Suprapubic skin (tissue), 4 donors: ENCODE data around the gene CCL24. TPM values are rescaled to one million over a fixed set of nuclear protein-coding genes. Genes with fewer than 3 reads are reported as not detected.
"Not testable (repeated sequence)": the region's sequence is repeated elsewhere in the genome, so short reads cannot be mapped to it uniquely, and the experiment has no call there.

Experiments
- DNase-seq, 2 donors: peaks; one replicate each; pipeline ENCODE4 v3.0.0-alpha.2; 2019; ENCODE audit warnings: low spot score in 2 of 2
- H3K27ac ChIP-seq: fragments of 200-600 bp; sonication (generic); one replicate; pipeline ENCODE4 v1.5.1; 2019
- H3K27me3 ChIP-seq: fragments of 200-600 bp; sonication (generic); one replicate; pipeline ENCODE4 v1.5.1; 2019
- H3K36me3 ChIP-seq: fragments of 200-600 bp; sonication (generic); one replicate; pipeline ENCODE4 v1.5.1; 2019
- H3K4me1 ChIP-seq: fragments of 200-600 bp; sonication (generic); one replicate; pipeline ENCODE4 v1.5.1; 2019
- H3K4me3 ChIP-seq: fragments of 200-600 bp; sonication (generic); one replicate; pipeline ENCODE4 v1.5.1; 2019; ENCODE audit warnings: mild to moderate bottlenecking
- H3K9me3 ChIP-seq: fragments of 200-600 bp; sonication (generic); one replicate; pipeline ENCODE4 v1.5.1; 2019
- CTCF ChIP-seq, 2 donors: fragments of 200-600 bp in 1 of 2; fragments of 450-650 bp in 1 of 2; sonication (generic) in 1 of 2; IDR thresholded peaks; one replicate each; pipeline ENCODE4 v1.5.1; 2016 to 2019; ENCODE audit warnings: antibody characterized with exemption in 2 of 2, mild to moderate bottlenecking in 1 of 2, moderate library complexity in 1 of 2
- EP300 ChIP-seq: sonication (generic); formaldehyde crosslinking; IDR thresholded peaks from one replicate; pipeline ENCODE4 v1.6.1; 2017; ENCODE audit warnings: antibody characterized with exemption
- POLR2A ChIP-seq, 2 donors: fragments of 450-650 bp; IDR thresholded peaks; one replicate each; pipeline ENCODE4 v1.6.1; 2017; ENCODE audit warnings: antibody characterized with exemption in 2 of 2, mild to moderate bottlenecking in 2 of 2, moderate library complexity in 2 of 2
- POLR2AphosphoS5 ChIP-seq, 3 donors: sonication (generic); formaldehyde crosslinking; IDR thresholded peaks; one replicate each; pipeline ENCODE4 v1.6.1; 2017; ENCODE audit warnings: antibody characterized with exemption in 3 of 3
- WGBS: methylation state at CpG from one replicate; pipeline ENCODE4 v1.1.5; 2018; 5-methylcytosine and 5-hydroxymethylcytosine counted together
- total RNA-seq, 4 donors: library from RNA; depleted of rRNA; stranded (reverse); fragments of >200 nt; gene quantifications; one replicate each; pipeline ENCODE4 v1.1.0, GENCODE V29; 2016

Gene CCL24
- total RNA-seq, 4 donors from 2014 or later = 2.6 to 2.7 TPM; not detected in 2

- no peaks in the 10 kb centered on the region for H3K9me3 ChIP-seq
- no peak overlapping the region for H3K4me3 ChIP-seq
- 77% methylated on average over 3 of the region's 3 CpGs for WGBS
- TF ChIP-seq CTCF (IDR thresholded peaks at IDR 0.05) = no peak
- no peak for TF ChIP-seq EP300
- no peak for TF ChIP-seq POLR2AphosphoS5 (IDR thresholded peaks at IDR 0.05)
- H3K27me3 ChIP-seq = no peaks in the 10 kb centered on the region
- DNase-seq = no peak
- no peaks in the 10 kb centered on the region for H3K36me3 ChIP-seq
- peaks cover 12% of the 10 kb centered on the region for H3K4me1 ChIP-seq
- H3K27ac ChIP-seq = no peak overlapping the region
Measured at GRCh38 chr7:75789361-75789924, 24.2 kb downstream of the CCL24 start.

- peaks cover 12% of the 10 kb centered on the region for H3K4me1 ChIP-seq
- H3K4me3 ChIP-seq, H3K27ac ChIP-seq, DNase-seq, H3K36me3 ChIP-seq, H3K27me3 ChIP-seq, H3K9me3 ChIP-seq: not testable (repeated sequence)
- 70% methylated on average over 14 of the region's 14 CpGs for WGBS
Measured at GRCh38 chr7:75788154-75788847, 25.3 kb downstream of the CCL24 start.

- not testable (repeated sequence) for H3K36me3 ChIP-seq, H3K4me1 ChIP-seq, H3K27me3 ChIP-seq, H3K27ac ChIP-seq, DNase-seq, H3K9me3 ChIP-seq, H3K4me3 ChIP-seq
- WGBS = 93% methylated on average over 5 of the region's 5 CpGs
Measured at GRCh38 chr7:75783058-75783457, 30.5 kb downstream of the CCL24 start.

- 86% methylated on average over 14 of the region's 14 CpGs for WGBS
- not testable (repeated sequence) for DNase-seq, H3K4me1 ChIP-seq, H3K4me3 ChIP-seq, H3K36me3 ChIP-seq, H3K27me3 ChIP-seq, H3K9me3 ChIP-seq, H3K27ac ChIP-seq
Measured at GRCh38 chr7:75780647-75781273, 32.8 kb downstream of the CCL24 start.

- H3K27ac ChIP-seq, H3K36me3 ChIP-seq, H3K4me3 ChIP-seq, H3K27me3 ChIP-seq, DNase-seq, H3K4me1 ChIP-seq, H3K9me3 ChIP-seq: not testable (repeated sequence)
- 82% methylated on average over 11 of the region's 11 CpGs for WGBS
Measured at GRCh38 chr7:75779516-75779915, 34.1 kb downstream of the CCL24 start.

- not testable (repeated sequence) for H3K9me3 ChIP-seq, H3K4me3 ChIP-seq, H3K36me3 ChIP-seq, H3K4me1 ChIP-seq, H3K27me3 ChIP-seq, H3K27ac ChIP-seq, DNase-seq
- WGBS = 71% methylated on average over 11 of the region's 11 CpGs
Measured at GRCh38 chr7:75779035-75779434, 34.6 kb downstream of the CCL24 start.

GRCh38 chr7:75776295-75776971, 37.2 kb downstream of the CCL24 start:
- 64% methylated on average over 12 of the region's 12 CpGs for WGBS

GRCh38 chr7:75773958-75774357, 39.6 kb downstream of the CCL24 start:
- DNase-seq = not testable (repeated sequence)
- WGBS = 83% methylated on average over 6 of the region's 6 CpGs

More at GRCh38 chr7:75776295-75776971, 37.2 kb downstream of the CCL24 start:
- TF ChIP-seq CTCF (IDR thresholded peaks at IDR 0.05) (no peak), POLR2A (IDR thresholded peaks at IDR 0.05) (no peak), EP300 (no peak)
- Histone ChIP-seq H3K36me3 (no peaks in the 10 kb centered on the region), H3K27ac (no peak overlapping the region), H3K9me3 (no peaks in the 10 kb centered on the region), H3K4me1 (peaks cover 7% of the 10 kb centered on the region), H3K4me3 (no peak overlapping the region), H3K27me3 (no peaks in the 10 kb centered on the region)
- no peak for DNase-seq

More at GRCh38 chr7:75773958-75774357, 39.6 kb downstream of the CCL24 start:
- not testable (repeated sequence) for H3K27me3 ChIP-seq, H3K36me3 ChIP-seq, H3K9me3 ChIP-seq, H3K4me1 ChIP-seq, H3K4me3 ChIP-seq, H3K27ac ChIP-seq
